Measurements from ENCODE around the gene STX18. TPM values are rescaled to one million over a fixed set of nuclear protein-coding genes. Genes with fewer than 3 reads are reported as not detected.

Gene STX18
- total RNA-seq, 1 donor from 2014 or later: 41.7 TPM

GRCh38 chr4:4377732-4378460 lies 164.0 kb downstream of the STX18 start:
- TF ChIP-seq CTCF (IDR thresholded peaks at IDR 0.05; ENCODE audit: unreplicated experiment): no peak
- no peaks in the 10 kb centered on the region for H3K4me1 Mint-ChIP-seq
- H3K4me3 Mint-ChIP-seq: no peak overlapping the region
- no peak for DNase-seq (ENCODE audit: low spot score in 2 of 2, unreplicated experiment in 2 of 2)
- peaks cover 56% of the 10 kb centered on the region for H3K27me3 Mint-ChIP-seq (ENCODE audit: low read depth)
- H3K36me3 Mint-ChIP-seq: no peaks in the 10 kb centered on the region
- peak overlapping the region; percentile 12 for H3K27ac Mint-ChIP-seq
- peaks cover 8% of the 10 kb centered on the region for H3K9me3 Mint-ChIP-seq

GRCh38 chr4:4377191-4377590 lies 164.7 kb downstream of the STX18 start:
- Mint-ChIP-seq H3K4me3 (no peak overlapping the region), H3K36me3 (no peaks in the 10 kb centered on the region), H3K9me3 (peaks cover 8% of the 10 kb centered on the region), H3K27ac (no peak overlapping the region), H3K27me3 (ENCODE audit: low read depth) (peaks cover 53% of the 10 kb centered on the region), H3K4me1 (no peaks in the 10 kb centered on the region)
- TF ChIP-seq CTCF (IDR thresholded peaks at IDR 0.05; ENCODE audit: unreplicated experiment): no peak
- no peak for DNase-seq (ENCODE audit: low spot score in 2 of 2, unreplicated experiment in 2 of 2)

GRCh38 chr4:4376074-4376473 lies 165.8 kb downstream of the STX18 start:
- Mint-ChIP-seq H3K4me1 (no peaks in the 10 kb centered on the region), H3K36me3 (no peaks in the 10 kb centered on the region), H3K27me3 (ENCODE audit: low read depth) (peaks cover 46% of the 10 kb centered on the region), H3K4me3 (no peak overlapping the region), H3K9me3 (peaks cover 8% of the 10 kb centered on the region), H3K27ac (no peak overlapping the region)
- no peak for DNase-seq (ENCODE audit: low spot score in 2 of 2, unreplicated experiment in 2 of 2)
- TF ChIP-seq CTCF (IDR thresholded peaks at IDR 0.05; ENCODE audit: unreplicated experiment): no peak

- no peak overlapping the region for H3K27ac Mint-ChIP-seq
- no peak for TF ChIP-seq CTCF (IDR thresholded peaks at IDR 0.05; ENCODE audit: unreplicated experiment)
- peaks cover 36% of the 10 kb centered on the region for H3K27me3 Mint-ChIP-seq (ENCODE audit: low read depth)
- DNase-seq (ENCODE audit: low spot score in 2 of 2, unreplicated experiment in 2 of 2): no peak
- H3K36me3 Mint-ChIP-seq: no peaks in the 10 kb centered on the region
- no peak overlapping the region for H3K4me3 Mint-ChIP-seq
- peaks cover 8% of the 10 kb centered on the region for H3K9me3 Mint-ChIP-seq
- no peaks in the 10 kb centered on the region for H3K4me1 Mint-ChIP-seq
Measured at GRCh38 chr4:4374388-4375098, 167.3 kb downstream of the STX18 start.

Other genes with a start within 250 kb of the STX18 start
- gene NSG1, start 154.9 kb downstream of the STX18 start, total RNA-seq: 45.8 to 55.6 TPM (median 48.6 TPM) in 3 replicates

All from mesothelial cell of epicardium (in vitro differentiated cells).